Measurements from ENCODE around the gene PROB1.
"Not testable (repeated sequence)": the region's sequence is repeated elsewhere in the genome, so short reads cannot be mapped to it uniquely, and the experiment has no call there.

The PROB1 gene

DNA sequence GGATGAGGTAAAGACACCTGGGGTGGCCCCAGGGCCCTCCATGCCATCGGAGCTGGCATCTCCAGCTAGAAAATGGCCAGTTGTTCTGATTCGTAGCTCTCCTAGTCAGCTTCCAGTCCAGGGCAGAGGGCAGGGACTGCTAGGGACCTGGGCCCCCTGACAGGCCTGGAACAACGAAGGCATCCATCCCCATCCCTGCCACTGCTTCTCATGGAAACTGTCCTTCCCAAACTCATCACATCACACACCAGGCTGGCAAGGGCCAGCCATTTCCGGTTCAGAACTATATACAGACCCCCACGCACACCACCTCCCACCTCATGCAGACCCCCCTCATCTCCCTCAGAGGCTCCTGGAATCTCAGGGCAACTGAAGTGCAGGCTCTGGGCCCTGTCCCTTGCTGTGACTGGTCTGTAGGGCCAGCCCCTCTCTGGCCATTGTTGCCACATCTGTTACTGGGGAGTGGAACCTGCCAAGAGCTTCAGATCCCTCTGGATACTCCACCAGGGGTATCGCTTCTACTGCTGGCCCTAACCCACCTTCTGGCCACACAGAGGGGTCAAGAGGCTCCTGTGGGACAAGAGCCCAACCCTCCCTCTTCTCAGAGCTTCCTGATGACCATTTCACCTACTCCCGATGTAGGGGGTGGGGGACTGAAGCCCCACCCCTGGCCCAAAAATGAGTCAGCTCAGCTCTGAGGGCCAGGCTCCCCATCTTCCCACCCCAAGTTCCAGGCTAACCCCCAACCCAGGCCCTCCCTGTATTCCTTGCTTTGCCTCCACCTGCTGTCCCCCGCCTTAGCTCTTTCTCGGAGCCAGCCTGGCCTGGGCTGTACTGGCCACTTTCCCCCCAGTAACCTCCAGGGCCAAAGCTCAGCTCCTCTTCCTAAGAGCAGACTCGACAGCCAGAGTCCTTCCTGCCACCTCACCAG, 4.0 kb downstream of the PROB1 start:
- Mint-ChIP-seq H3K4me1 (ENCODE audit: low read depth) (peaks cover 57% of the 10 kb centered on the region), H3K27me3 (no peaks in the 10 kb centered on the region), H3K27ac (peak overlapping the region; percentile 98), H3K36me3 (ENCODE audit: low read depth) (peaks cover under 1% of the 10 kb centered on the region), H3K9me3 (no peaks in the 10 kb centered on the region), H3K4me3 (peak overlapping the region; percentile 95)

DNA sequence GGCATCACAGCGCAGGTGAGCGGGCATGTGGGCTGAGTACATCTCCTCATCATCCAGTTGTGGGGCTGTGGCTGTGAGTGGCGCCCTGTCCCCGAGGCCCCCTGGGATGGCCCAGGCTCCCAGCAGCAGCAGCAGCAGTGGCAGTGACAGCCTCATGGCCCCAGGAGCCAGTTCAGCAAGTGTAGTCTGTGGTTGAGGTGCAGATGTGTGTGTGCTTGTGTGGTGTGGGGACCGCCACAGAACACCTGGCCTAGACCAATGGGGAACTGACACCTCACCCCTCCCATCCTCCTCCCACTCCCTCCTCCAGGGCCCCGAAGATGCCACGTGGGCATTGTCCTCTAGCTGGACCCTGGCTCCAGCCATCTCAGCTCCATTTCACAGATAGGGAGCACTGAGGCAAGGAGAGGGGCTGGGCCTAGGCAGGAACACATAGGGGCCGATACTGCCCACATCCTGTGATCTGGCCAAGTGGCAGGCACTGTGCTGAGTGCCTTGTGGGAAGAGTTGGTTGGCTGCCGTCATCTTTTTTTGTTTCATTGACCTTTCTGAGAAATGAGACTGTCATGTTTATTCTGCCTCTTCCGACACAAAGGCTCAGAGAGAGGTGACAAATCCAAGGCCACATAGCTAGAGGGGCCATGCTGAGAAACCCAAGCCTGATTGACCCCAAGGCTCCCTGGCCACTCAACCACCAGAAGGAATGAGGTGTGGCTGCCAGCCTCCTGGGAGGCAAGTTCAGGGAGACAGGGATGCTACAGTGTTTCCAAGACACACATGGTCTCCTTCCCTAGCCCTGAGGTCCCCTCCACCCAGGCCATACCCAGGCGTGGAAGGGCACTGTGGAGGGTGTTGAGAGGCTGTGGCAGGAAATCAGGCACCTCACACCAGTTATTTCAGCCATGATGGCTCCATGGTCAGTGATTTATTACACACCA, 4.9 kb downstream of the PROB1 start, which contains the start of gene MZB1:
MZB1 (minus strand) TSS at position 213 of the 938 bp plus-strand sequence; CDS start at position 156, 57 bp downstream.
- H3K4me1 Mint-ChIP-seq (ENCODE audit: low read depth) = peaks cover 67% of the 10 kb centered on the region
- peak within 1 kb of the TSS; percentile 98 for H3K27ac Mint-ChIP-seq
- H3K9me3 Mint-ChIP-seq = no peaks in the 10 kb centered on the region

DNA sequence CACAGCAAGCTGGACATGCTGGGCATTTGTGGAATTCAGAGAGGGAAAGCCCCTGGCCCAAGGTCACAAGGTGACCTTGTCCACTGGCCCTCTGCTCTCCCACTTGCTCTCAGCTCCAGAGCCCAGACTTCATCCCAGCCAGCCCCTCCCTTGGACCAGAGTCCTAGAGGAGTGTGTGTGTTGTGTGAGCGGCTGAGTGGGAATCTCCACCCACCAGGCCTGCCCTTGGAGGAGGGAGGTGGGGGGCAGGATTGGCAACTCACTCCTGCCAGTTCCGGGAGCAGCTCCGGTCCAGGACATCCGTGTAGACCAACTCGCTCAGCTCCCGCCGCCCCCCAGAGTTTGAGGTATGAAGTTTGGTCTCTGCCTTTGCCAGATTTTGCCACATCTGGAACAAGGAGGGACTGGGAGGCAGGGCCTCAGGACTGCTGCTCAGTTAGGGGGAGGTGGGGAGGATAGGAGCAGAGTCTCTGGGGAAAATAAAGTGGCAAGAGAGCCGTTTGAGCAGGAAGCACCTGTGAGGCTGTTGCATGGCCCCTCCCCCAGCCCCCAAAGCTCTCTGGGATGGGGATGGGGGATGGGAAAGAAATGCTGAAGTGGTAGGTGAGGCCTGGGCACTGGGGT, 6.6 kb downstream of the PROB1 start:
- Mint-ChIP-seq H3K27me3 (no peaks in the 10 kb centered on the region), H3K9me3 (no peaks in the 10 kb centered on the region), H3K36me3 (ENCODE audit: low read depth) (no peaks in the 10 kb centered on the region), H3K4me3 (peak overlapping the region; percentile 81), H3K4me1 (ENCODE audit: low read depth) (peaks cover 72% of the 10 kb centered on the region), H3K27ac (peak overlapping the region; percentile 55)

More for the DNA sequence above, 4.9 kb downstream of the PROB1 start, which contains the start of gene MZB1:
- Mint-ChIP-seq H3K27me3 (no peaks in the 10 kb centered on the region), H3K4me3 (peak within 1 kb of the TSS; percentile 95), H3K36me3 (ENCODE audit: low read depth) (no peaks in the 10 kb centered on the region)

DNA sequence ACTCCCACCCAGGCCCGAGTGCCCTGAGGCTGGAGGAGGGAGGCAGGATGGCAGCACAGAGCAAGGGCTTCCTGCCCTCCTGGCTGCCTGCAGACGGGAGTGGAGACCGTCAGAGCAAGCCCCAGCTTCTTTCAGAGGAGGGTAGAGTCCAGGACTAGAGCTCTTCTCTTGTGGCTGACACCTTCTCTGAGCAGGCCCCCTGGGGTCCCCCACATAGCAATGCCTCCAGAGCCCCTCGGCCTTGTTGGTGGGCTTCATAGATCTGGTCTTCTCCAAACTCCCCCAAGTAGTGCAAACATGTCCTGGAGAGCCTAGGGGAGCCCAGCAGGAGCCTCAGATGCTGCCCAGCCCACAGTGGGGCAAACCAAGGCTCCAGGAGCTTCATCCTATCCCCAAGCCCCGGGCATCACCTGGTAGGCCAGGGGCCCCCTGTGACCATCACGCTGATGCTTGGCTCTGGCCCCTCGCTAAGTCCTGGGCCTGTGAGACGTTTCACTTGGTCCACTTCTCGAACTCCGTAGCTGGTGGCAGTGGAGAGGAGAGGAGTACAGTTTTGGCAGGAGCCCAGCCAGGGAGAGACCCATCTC, 7.2 kb downstream of the PROB1 start:
- Mint-ChIP-seq H3K27me3 (no peaks in the 10 kb centered on the region), H3K9me3 (no peaks in the 10 kb centered on the region), H3K4me1 (ENCODE audit: low read depth) (peaks cover 65% of the 10 kb centered on the region), H3K36me3 (ENCODE audit: low read depth) (no peaks in the 10 kb centered on the region), H3K27ac (peak overlapping the region; percentile 55), H3K4me3 (peak overlapping the region; percentile 81)

DNA sequence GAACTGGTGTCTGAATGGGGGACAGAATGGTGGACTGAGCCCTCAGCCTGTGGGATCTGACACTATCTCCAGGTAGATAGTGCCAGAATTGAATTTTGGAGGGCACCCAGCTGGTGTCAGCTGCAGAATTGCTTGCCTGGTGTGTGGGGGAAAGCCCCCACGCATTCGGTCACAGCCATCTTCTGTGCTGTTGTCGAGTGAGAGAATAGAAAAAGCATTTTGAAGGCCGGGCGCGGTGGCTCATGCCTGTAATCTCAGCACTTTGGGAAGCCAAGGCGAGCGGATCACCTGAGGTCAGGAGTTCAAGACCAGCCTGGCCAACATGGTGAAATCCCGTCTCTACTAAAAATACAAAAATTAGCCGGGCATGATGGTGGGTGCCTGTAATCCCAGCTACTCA, 7.9 kb downstream of the PROB1 start:
- not testable (repeated sequence) for H3K9me3 Mint-ChIP-seq

DNA sequence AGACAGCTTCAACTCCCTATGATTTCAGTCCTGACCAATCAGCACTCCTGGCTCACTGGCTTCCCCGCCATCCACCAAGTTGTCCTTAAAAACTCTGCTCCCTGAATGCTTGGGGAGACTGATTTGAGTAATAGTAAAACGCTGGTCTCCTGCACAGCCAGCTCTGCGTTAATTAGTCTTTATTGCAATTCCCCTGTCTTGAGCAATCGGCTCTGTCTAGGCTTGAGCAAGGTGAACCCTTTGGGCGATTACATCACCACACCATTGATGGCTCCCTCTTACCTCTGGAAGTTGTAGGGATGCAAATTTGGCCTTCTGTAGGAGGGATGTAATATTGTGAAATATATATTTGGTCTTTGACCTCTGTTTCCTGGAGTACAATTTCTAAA, 8.9 kb downstream of the PROB1 start:
- no peak overlapping the region for H3K27ac Mint-ChIP-seq
- no peaks in the 10 kb centered on the region for H3K27me3 Mint-ChIP-seq
- H3K9me3 Mint-ChIP-seq = no peaks in the 10 kb centered on the region
- no peaks in the 10 kb centered on the region for H3K36me3 Mint-ChIP-seq (ENCODE audit: low read depth)
- H3K4me1 Mint-ChIP-seq (ENCODE audit: low read depth) = peaks cover 55% of the 10 kb centered on the region
- H3K4me3 Mint-ChIP-seq = peak overlapping the region; percentile 2

More for the DNA sequence above, 7.9 kb downstream of the PROB1 start:
- not testable (repeated sequence) for H3K27ac Mint-ChIP-seq; H3K36me3 Mint-ChIP-seq (ENCODE audit: low read depth); H3K27me3 Mint-ChIP-seq; H3K4me3 Mint-ChIP-seq
- H3K4me1 Mint-ChIP-seq (ENCODE audit: low read depth) = peaks cover 64% of the 10 kb centered on the region

DNA sequence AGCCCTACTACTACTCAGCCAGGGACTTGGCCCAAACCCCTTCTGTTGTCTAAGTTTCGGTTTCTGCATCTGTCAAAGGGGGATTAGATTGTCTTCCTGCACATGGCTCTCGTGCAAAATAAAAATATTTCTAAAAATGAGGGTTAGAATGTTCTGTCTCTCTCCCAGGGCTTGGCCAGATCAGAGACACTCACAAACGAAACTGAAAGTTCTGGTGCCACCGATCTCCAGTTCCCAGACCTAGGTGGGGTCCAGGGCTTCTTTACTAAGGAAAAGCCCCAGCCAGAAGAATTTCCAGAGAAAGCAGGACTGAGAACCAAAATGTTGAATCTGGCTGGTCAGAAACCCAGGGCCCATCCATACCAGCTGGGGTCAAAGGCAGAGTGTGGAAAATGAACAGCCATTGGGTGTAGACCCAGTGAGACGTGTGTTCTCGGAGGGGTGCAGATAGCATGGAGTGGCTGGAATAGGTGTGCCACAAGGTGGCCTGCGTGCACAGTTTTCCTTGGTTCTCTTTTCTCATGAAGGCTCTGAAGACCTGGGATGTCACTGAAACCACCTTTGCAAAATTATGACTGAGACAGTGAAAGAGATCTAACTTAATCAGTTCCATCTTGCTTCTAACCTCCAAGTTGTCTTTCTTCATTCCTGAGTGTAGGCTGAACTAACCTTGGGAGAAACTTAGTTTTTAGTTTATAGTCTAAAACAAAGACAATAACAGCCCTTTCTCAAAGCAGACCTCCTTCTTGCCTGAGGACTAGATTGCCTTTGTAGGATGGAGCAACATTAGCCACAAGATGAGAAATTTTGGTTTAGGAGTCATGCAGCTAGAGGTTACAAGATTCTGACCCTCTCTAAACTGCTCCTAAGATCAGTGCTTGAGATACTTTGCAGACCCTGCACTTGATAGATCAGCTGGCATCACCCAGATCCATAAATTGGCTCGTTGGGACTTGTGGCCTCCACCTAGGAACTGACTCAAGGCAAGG, 9.5 kb downstream of the PROB1 start:
- Mint-ChIP-seq H3K4me1 (ENCODE audit: low read depth) (peaks cover 48% of the 10 kb centered on the region), H3K9me3 (no peaks in the 10 kb centered on the region), H3K4me3 (peak overlapping the region; percentile 63), H3K36me3 (ENCODE audit: low read depth) (no peaks in the 10 kb centered on the region), H3K27me3 (no peaks in the 10 kb centered on the region), H3K27ac (peak overlapping the region; percentile 49)

DNA sequence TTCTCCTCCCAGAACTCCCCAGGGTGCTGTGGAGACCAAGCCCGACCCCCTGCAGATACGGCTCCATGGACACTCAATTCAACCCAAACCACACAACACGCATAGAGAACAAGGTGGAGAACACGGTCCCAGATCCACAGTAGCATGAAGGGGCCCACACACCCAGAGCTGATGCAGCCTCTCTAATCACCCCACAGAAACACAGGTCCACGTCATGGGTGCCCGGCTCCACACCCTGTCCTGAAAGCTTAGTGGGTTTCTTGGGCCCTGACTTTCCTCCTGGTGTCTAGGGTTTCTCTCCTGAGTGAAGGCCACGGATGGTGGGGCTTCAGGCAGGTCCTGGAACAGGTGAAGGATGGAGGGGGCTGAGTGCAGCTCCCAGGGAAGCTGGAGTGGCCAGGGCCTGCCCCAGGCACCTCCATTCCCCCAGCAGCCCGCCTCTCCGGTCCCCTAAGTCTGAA, 10.3 kb downstream of the PROB1 start:
- Mint-ChIP-seq H3K4me3 (peak overlapping the region; percentile 63), H3K4me1 (ENCODE audit: low read depth) (peaks cover 41% of the 10 kb centered on the region), H3K9me3 (no peaks in the 10 kb centered on the region)

DNA sequence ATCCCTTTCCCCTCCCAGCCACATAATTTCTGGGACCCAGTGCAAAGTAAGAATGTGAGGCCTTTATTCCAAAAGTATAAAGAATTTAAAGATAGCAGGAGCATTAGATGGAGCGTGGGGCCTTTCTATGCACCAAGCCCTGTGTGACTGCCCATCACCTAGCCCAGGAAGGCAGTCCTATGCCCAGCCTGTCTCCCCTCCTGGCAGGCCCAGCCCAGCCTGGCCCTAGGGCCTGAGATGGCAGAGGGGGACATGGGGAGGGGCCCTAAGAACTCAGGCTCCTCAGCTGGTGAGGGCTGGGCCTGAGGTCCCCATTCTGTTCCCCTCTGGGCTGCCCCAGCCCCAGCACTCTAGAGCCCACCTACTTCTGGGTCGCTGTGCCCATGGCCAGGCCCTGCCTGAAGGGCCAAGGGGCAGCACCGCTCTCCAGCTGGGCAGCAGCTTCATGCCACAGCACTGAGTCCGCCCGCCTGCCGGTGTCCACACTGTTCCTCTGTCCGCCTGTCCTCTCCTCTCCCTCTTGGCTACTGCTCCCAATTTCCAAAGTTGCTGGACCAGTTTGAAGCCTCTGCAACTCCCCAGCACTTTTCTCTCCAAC, 10.8 kb downstream of the PROB1 start:
- Mint-ChIP-seq H3K27ac (peak overlapping the region; percentile 49), H3K27me3 (no peaks in the 10 kb centered on the region), H3K9me3 (no peaks in the 10 kb centered on the region), H3K36me3 (ENCODE audit: low read depth) (no peaks in the 10 kb centered on the region), H3K4me1 (ENCODE audit: low read depth) (peaks cover 36% of the 10 kb centered on the region), H3K4me3 (no peak overlapping the region)

More for the DNA sequence above, 10.3 kb downstream of the PROB1 start:
- no peaks in the 10 kb centered on the region for H3K27me3 Mint-ChIP-seq
- H3K36me3 Mint-ChIP-seq (ENCODE audit: low read depth) = no peaks in the 10 kb centered on the region
- H3K27ac Mint-ChIP-seq = peak overlapping the region; percentile 49

DNA sequence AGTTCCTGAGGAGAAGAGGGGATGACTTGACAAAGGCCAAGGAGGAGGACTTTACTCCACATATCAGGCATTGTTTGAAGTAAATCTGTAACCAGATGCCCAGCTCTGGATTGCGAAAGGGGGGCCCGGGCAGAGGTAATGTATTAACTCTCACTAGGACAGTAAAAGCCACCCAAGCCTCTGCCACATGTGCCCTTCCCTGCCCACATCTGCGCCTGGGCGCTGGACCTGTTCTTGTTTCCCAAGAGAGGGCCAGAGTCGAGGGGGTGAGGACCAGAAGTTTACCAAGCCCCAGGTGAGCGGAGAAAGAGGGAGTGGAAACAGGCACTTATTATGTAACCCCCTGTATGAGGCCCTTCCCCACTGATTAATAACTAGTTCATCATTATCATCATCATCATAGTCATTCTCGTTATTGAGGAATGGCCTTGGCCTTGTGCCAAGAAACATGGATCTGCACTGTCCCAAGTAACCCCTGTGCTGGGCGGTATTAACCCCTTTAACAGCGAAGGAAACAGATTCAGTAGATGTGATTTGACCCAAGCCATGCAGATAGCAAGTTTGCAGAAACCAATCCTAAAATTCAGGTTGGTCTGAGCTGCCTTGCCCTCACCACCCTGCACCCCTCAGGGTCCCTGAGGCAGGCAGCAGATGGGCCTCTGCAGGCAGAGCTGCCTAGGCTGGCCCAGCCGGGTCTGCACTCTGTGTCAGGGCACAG, 11.5 kb downstream of the PROB1 start, which contains the start of gene SLC23A1:
SLC23A1 (minus strand) TSS at position 23 of the 718 bp plus-strand sequence. CDS start 44 bp downstream, outside the sequence.
- Mint-ChIP-seq H3K27ac (no peak within 1 kb of the TSS), H3K4me1 (ENCODE audit: low read depth) (peaks cover 31% of the 10 kb centered on the region), H3K4me3 (no peak within 1 kb of the TSS)

DNA sequence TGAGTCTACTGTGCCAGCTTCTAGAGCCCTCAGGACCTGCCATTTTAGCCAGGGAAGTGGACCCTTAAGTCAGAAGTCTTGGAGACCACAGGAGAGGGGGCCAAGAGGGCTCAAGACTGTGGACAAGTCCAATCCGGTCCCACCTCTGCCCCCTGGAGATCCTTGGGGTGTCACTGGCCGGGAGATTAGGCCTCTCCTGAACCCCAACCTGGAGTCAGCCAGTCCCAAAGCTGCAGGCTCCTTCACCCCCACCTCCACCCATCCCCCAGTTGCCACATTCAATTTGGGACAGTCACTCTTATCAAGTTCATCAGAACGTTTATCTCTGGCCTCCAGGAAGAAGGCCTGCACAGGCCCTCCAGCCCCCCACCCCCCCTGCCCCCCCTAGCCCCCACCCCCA, 12.1 kb downstream of the PROB1 start:
- Mint-ChIP-seq H3K27ac (no peak overlapping the region), H3K36me3 (ENCODE audit: low read depth) (no peaks in the 10 kb centered on the region), H3K4me3 (no peak overlapping the region), H3K4me1 (ENCODE audit: low read depth) (peaks cover 26% of the 10 kb centered on the region), H3K27me3 (no peaks in the 10 kb centered on the region), H3K9me3 (no peaks in the 10 kb centered on the region)

More for the DNA sequence above, 11.5 kb downstream of the PROB1 start, which contains the start of gene SLC23A1:
- Mint-ChIP-seq H3K36me3 (ENCODE audit: low read depth) (no peaks in the 10 kb centered on the region), H3K27me3 (no peaks in the 10 kb centered on the region), H3K9me3 (no peaks in the 10 kb centered on the region)

Data from stimulated activated naive CD8-positive, alpha-beta T cell treated with anti-CD3 and anti-CD28 coated beads, Interleukin-15, Interleukin-2, amounts not matched to agents 100 ng/mL and 50 ng/mL, for 24 hours (primary cell).